Rectal smooth muscle tissue (tissue), 1 donor: Measurements from ENCODE around the gene HPS1.

Experiments used
- H3K27ac ChIP-seq: one replicate; pipeline ENCODE4 v1.7.0; 2013; ENCODE audit warnings: low read depth, low read length, inconsistent platforms
- H3K27me3 ChIP-seq: one replicate; pipeline ENCODE4 v1.7.0; 2013; ENCODE audit warnings: low read length; ENCODE audit not compliant: control insufficient read depth, insufficient read depth
- H3K36me3 ChIP-seq: one replicate; pipeline ENCODE4 v1.7.0; 2013; ENCODE audit warnings: low read length; ENCODE audit not compliant: control insufficient read depth, insufficient read depth
- H3K4me1 ChIP-seq: one replicate; pipeline ENCODE4 v1.7.0; 2013; ENCODE audit warnings: low read length; ENCODE audit not compliant: control insufficient read depth, insufficient read depth
- H3K4me3 ChIP-seq: one replicate; pipeline ENCODE4 v1.7.0; 2013; ENCODE audit warnings: low read length
- H3K9ac ChIP-seq: one replicate; pipeline ENCODE4 v1.7.0; 2013; ENCODE audit warnings: low read length

HPS1 gene

DNA sequence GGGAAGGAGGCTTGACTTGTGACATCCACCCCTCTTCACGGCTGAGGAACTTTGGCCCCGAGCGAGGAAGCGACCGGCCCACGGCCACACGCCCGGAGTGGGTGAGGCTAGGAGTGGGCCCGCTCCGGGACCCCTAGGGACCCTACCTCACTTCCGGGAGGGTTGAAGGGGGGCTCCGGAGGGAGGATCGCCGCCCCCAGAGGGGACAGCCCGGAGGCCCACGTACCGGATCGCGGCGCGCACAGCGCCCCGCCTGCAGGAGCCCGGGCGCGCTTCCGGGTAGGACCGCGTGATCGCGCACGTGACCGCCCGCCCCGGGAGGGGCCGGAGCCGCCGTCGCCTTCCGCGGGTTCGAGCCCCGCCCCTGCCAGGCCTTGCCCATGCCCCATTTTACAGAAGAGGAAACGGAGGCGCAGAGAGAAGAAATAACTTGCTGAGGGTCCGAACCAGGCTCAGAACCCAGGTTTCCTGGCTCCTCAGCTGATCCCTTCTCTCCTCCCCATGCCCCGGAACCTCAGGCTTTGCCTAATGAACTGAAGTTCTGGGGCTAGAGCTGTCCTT lies at the start of gene HPS1:
Gene HPS1 (minus strand): TSS at position 275 of the 561 bp plus-strand sequence. CDS start 3,695 bp downstream, outside the sequence.
- Histone ChIP-seq H3K9ac (peak within 1 kb of the TSS; percentile 88), H3K36me3 (peaks cover 14% of the 10 kb centered on the region), H3K27me3 (no peaks in the 10 kb centered on the region), H3K27ac (peak within 1 kb of the TSS; percentile 89), H3K4me3 (peak within 1 kb of the TSS; percentile 96), H3K4me1 (peaks cover 4% of the 10 kb centered on the region)

DNA sequence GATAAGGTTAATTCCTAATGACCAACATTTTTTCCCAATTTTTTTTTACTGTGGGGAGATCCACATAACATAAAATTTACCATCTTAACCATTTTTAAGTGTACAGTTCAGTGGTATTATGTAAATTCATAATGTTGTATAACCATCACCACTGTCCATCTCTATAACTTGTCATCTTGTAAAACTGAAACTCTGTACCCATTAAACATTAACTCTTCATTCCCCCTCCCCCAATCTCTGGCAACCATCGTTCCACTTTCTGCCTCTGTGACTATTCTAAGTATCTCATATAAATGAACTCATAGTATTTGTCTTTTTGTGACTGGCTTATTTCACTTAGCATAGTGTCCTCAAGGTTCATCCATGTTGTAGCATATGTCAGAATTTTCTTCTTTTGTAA lies 46.0 kb upstream of the HPS1 start:
- H3K4me3 ChIP-seq: no peak overlapping the region
- H3K9ac ChIP-seq: no peak overlapping the region
- no peak overlapping the region for H3K27ac ChIP-seq
- H3K27me3 ChIP-seq: no peaks in the 10 kb centered on the region
- H3K36me3 ChIP-seq: no peaks in the 10 kb centered on the region
- no peaks in the 10 kb centered on the region for H3K4me1 ChIP-seq

DNA sequence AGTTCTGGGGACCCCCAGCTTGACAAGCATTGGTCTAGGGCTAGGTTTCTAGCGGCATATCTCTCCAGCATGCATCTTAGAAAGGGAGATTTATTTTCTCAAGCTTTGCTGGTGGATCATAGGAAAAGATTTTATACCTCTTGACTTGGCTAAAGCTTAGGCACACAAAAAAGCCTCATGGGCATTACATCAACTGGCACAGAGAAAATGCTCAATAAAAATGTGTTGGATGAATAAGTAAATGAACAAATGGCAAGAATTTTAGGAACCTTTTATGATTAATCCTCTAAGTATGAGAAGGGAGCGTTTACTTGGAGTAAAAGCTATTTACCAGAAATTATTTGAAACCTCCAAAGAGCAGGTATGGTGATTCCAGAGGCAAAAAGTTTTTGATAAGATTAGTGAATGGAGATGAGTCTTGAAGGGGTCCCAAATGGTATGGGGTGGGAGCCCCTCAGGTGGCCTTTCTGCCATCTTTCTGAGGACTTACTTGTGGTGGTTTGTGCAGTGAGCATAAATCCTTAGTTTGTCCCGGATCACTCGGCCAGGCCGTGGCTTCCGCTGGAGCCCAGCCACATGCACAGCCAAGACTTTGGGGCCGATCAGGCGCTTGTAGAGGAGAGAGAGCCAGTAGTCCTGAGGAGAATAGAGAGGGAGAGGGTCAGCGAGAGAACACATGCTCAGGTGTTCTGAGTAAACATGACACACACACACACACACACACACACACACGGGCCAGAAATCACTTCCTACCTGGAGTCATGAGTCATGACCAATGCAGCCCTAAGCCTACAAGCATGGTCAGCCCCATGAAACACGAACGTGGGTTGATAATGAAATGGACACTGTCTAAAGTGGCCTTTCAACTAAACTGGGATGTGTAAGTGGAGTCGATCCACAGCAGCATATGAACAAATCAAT lies 43.1 kb upstream of the HPS1 start:
- no peaks in the 10 kb centered on the region for H3K4me1 ChIP-seq
- no peak overlapping the region for H3K9ac ChIP-seq
- H3K27ac ChIP-seq: no peak overlapping the region
- no peaks in the 10 kb centered on the region for H3K27me3 ChIP-seq
- no peaks in the 10 kb centered on the region for H3K36me3 ChIP-seq
- no peak overlapping the region for H3K4me3 ChIP-seq

DNA sequence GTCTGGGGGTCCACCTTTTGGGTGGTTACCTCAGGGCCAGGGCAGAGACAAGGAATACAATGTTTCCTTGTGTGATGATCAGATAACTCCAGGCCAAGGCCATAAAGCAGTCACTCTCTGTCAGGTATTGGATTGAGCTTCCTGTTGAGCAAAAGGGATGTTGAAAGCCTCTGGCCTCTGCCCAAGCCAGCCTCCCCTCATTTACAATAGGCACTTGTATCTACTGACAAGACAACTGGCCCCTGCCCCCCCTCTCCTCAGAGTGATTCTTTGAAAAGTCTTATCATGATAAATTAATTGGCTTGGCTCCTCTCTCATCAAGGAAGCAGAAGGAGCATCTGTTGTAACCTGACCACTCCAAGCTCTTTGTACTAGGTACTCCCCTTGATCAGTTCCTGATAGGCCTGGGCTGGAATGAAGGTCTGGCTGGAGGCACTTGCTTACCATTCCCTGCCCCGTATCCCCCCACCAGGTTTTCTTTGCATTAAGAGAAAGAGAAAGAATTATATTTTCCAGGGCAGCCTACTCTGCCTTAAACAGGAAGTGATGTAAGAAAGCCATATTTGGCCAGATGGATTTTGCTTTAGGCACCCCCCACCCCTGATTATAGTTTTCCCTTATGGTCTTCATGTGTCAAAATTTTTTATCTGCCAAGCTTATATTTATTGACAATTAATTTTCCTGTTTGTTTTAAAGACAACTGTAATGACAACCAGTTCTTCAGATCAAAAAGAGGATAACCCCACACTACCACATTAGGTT lies 42.1 kb upstream of the HPS1 start:
- Histone ChIP-seq H3K4me1 (no peaks in the 10 kb centered on the region), H3K27ac (no peak overlapping the region)

DNA sequence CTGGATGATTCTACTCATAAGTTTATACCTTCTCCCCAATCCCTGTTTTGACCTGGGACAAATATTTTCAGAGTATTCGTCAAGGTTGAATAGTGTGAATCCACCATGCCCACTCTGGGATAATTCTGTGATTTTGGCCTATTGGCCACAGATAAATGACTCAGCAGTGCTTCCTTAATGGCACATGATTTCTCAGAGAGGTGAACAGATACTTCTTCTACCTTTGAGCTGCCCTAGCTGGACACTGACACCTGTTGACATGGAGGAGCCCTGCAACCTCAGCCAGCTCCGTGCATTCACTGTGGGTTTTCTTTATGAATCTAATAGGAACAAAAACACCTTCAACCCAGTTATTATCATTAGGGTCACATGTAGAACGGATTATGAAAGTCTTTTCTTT lies 40.9 kb upstream of the HPS1 start:
- H3K4me3 ChIP-seq: no peak overlapping the region
- H3K27me3 ChIP-seq: no peaks in the 10 kb centered on the region
- no peaks in the 10 kb centered on the region for H3K4me1 ChIP-seq
- H3K27ac ChIP-seq: no peak overlapping the region
- no peak overlapping the region for H3K9ac ChIP-seq
- no peaks in the 10 kb centered on the region for H3K36me3 ChIP-seq

More for the DNA sequence above, 42.1 kb upstream of the HPS1 start:
- H3K36me3 ChIP-seq: no peaks in the 10 kb centered on the region
- H3K4me3 ChIP-seq: no peak overlapping the region
- no peaks in the 10 kb centered on the region for H3K27me3 ChIP-seq
- H3K9ac ChIP-seq: no peak overlapping the region

DNA sequence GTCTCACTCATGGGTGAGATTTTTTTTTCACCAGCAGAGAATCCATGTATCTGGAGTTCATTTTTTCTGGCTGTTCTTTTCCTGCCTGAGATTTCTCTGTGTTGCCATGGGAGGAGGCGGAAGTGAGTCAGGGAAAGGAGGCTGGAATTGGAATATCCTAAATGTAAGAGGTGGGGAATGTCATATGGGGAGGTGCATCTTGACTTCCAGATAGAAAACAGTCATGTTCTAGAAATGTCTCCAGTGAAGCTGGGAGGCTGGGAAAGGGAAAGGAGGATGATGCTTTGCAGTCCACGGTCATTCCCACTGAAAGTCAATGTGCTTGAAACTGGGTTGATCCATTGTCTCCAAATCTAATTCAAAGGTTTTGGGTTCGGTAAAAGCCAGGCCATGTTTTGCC lies 39.7 kb upstream of the HPS1 start:
- no peak overlapping the region for H3K9ac ChIP-seq
- no peak overlapping the region for H3K27ac ChIP-seq
- no peaks in the 10 kb centered on the region for H3K27me3 ChIP-seq
- H3K4me3 ChIP-seq: no peak overlapping the region
- H3K4me1 ChIP-seq: no peaks in the 10 kb centered on the region
- no peaks in the 10 kb centered on the region for H3K36me3 ChIP-seq

DNA sequence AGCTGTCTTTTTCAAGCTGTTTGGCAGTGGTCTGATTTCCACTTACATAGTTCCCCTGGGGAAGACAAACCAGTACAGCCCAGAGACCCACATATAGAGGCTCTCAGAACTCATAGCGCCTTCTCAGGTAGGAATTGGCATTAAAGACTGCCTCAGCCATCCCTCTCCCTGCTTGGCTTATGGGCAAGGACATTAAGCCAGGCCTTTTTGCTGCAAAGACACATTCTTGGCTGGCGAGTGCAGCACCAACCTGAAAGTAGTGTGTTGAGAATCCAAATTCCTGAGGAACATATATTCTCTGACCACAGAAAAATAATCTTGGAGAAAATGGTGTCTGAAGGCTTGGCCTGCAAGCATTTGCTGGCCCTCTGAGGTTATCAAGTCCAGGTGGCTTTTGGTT lies 39.2 kb upstream of the HPS1 start:
- Histone ChIP-seq H3K4me1 (no peaks in the 10 kb centered on the region), H3K27ac (no peak overlapping the region), H3K36me3 (no peaks in the 10 kb centered on the region), H3K9ac (no peak overlapping the region), H3K27me3 (no peaks in the 10 kb centered on the region), H3K4me3 (no peak overlapping the region)

DNA sequence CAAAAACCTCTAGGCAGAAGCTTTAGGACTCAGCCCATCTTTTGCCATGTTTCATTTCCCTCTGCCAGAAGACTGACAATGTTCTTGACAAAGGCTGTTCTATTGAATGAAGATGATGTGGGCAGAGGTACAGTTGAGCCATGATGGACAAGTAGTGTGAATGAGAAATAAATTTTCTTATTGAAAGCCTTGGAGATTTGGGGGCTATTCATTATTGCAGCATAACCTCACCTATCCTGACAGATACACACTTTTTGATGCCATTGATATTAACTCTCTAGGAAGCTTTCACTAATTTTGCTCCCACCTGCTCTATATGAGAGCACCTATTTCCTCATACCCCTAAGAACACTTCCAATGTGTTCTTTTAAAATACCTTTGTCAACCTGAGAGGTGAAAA lies 36.9 kb upstream of the HPS1 start:
- Histone ChIP-seq H3K9ac (no peak overlapping the region), H3K36me3 (no peaks in the 10 kb centered on the region), H3K4me3 (no peak overlapping the region), H3K27ac (no peak overlapping the region), H3K4me1 (no peaks in the 10 kb centered on the region), H3K27me3 (no peaks in the 10 kb centered on the region)

DNA sequence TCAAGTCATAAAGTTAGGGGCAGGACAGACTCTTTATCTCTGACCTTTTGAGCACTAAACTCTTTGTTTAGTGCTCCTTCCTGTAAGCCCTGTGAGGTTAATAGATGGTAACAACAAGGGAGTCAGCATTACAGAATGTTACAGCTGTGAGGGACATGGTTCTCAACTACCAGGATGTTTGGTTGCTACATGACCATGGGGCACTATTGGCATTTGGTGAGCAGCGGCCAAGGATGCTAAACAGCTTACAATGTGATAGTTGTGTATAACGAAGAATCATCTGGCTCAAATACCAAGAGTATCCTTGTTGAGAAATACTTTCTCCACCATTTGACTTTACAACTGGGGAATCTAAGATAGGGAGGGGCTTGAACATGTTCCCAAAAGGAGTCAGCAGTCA lies 35.4 kb upstream of the HPS1 start:
- H3K9ac ChIP-seq: no peak overlapping the region
- H3K4me1 ChIP-seq: no peaks in the 10 kb centered on the region
- no peaks in the 10 kb centered on the region for H3K27me3 ChIP-seq
- no peaks in the 10 kb centered on the region for H3K36me3 ChIP-seq
- no peak overlapping the region for H3K27ac ChIP-seq
- no peak overlapping the region for H3K4me3 ChIP-seq

DNA sequence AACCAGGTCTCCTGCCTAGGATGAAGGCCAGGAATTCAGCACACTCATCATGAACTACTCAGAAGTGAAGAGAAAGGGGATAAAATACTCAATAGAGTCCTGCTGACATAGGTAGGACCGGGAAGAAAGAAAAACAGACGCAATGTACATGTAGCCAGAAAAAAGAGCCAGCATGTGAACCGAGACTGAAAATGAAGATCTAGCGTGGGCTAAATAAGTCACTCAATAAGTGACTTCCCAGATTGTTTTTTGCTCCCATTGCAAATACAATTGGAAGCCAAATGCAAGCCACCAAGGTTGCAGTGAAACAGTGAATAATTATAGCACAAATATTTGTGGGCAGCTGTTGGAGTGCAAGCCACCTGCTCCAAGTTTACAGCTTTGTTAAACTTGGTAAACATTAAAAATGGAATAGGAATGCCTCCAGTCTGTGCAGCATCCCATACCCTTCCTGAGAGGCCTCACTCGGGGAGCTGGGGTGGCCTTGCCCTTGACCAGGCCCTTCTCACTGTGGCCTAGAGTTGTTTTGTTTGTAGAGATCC lies 34.7 kb upstream of the HPS1 start:
- H3K27ac ChIP-seq: no peak overlapping the region

DNA sequence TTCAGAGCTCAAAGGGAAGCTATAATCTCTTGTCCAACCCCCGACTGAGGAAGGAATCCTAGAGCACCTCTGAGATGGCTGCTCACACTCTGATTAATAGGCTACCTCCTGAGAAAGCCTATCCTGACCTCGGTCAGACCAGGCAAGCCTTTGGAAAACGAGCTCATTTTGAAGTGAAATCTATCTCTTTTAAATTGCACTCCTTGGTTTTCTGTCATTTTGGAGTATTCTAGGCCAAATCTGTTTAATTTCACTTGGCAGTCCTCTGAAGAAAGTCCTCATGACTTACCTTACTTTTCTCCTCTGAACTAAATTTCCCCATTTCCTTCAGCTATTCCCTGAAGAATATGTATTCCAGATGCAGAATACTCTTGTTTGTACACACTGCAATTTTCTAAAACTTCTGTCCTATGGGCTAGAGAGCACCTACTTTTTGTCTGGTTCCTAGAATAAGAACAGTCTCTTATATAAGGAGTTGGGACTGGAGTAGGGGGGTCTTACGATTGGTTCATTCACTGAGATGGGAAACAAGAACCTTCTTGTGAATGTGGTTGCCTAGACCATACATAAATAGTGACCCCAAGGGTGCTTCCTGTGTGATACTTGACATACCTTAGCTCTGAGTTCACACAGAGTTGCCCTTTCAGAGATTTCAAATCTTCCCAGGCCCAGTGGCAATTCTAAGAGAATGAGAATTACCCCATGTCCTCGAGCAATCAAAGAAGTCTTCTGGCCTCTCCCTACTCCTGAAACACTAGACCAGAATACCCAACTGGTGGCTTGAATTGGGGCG lies 31.9 kb upstream of the HPS1 start:
- H3K27me3 ChIP-seq: no peaks in the 10 kb centered on the region
- no peak overlapping the region for H3K9ac ChIP-seq
- no peak overlapping the region for H3K27ac ChIP-seq
- no peak overlapping the region for H3K4me3 ChIP-seq
- no peaks in the 10 kb centered on the region for H3K36me3 ChIP-seq
- H3K4me1 ChIP-seq: no peaks in the 10 kb centered on the region

More for the DNA sequence above, 34.7 kb upstream of the HPS1 start:
- Histone ChIP-seq H3K36me3 (no peaks in the 10 kb centered on the region), H3K4me3 (no peak overlapping the region), H3K9ac (no peak overlapping the region), H3K27me3 (no peaks in the 10 kb centered on the region), H3K4me1 (no peaks in the 10 kb centered on the region)

DNA sequence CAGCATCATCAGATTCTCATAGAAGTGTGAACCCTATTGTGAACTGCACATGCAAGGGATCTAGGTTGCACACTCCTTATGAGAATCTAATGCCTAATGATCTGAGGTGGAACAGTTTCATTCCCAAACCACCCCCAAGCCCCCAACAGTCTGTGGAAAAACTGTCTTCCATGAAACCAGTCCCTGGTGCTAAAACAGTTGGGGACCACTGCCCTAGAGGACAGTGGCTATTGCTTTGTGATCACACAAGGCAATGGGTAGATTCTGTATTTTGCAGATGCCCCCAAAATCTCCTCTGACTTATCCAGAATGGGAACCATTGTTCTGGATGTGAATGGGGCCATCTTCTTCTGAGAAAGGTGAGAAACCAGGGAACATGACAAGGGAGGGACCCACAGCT lies 31.1 kb upstream of the HPS1 start:
- H3K4me3 ChIP-seq: no peak overlapping the region
- H3K9ac ChIP-seq: no peak overlapping the region
- no peaks in the 10 kb centered on the region for H3K27me3 ChIP-seq
- H3K36me3 ChIP-seq: no peaks in the 10 kb centered on the region
- no peaks in the 10 kb centered on the region for H3K4me1 ChIP-seq
- H3K27ac ChIP-seq: no peak overlapping the region
